Airway epithelial cell (primary cell): ENCODE measurements around the gene UGT2B17. TPM values are rescaled to one million over a fixed set of nuclear protein-coding genes. Genes with fewer than 3 reads are reported as not detected.

ENCODE experiments used
- total RNA-seq: library from RNA; depleted of rRNA; stranded (reverse); fragments of >200 nt; gene quantifications from 2 replicates; pipeline ENCODE4 v1.2.3, GENCODE V29; 2015

Gene UGT2B17
- not detected in 2 replicates for total RNA-seq

DNA sequence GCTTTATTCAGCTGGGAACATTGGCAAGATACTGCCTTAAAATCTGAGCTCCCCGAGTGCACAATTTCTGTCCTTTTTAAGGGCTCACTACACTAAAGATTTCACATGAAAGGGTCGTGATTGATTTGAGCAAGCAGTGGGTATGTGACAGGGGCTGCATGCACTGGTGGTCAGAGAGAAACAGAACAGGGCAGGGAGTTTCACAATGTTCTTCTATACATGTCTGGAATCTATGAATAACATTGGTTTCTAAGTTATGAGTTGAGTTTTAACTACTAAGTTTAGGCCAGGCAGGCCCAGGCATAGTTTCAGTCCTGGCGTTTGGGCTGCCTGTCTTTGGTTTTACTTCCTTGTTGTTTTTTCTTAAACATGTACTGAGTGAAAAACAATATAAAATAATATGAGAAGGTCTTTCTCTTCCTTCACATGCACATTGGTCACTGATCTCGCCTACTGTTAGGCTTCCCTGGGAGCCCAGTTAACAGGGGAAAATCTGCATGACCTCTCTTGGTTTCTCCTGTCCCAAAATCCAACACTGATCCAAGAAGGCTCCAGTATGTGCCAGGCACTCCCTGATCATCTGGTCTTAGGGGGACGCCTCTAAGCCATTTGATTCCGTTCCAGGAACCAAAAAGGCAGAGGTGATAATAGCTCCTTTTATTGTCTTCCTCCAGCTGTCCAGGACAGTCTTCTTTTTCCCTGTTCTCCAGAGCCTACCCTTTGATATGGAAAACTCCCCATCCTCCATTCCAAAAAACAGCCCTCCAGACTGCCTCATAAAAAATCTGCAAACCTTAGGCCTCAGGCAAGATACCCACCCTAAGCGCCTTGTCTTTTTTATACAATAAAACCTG is at the start of gene UGT2B17:
Gene UGT2B17 (minus strand): TSS at position 51 of the 854 bp plus-strand sequence. CDS start 7,838 bp downstream, outside the sequence.

Other genes starting within 250 kb of the UGT2B17 start
- gene YTHDC1, start 226.2 kb downstream of the UGT2B17 start, total RNA-seq: 34.4 and 39.7 TPM in 2 replicates
- gene TMPRSS11E, start 128.9 kb downstream of the UGT2B17 start, total RNA-seq: 10.4 and 18.1 TPM in 2 replicates
- gene UGT2B15, start 94.3 kb upstream of the UGT2B17 start, total RNA-seq: 1.2 TPM in 1 of 2 replicates, not detected in the other
- not detected in 2 replicates for gene UGT2B10, start 239.7 kb upstream of the UGT2B17 start, total RNA-seq